IMR-90 (cell line): ENCODE measurements around the gene ENTPD7. TPM values are rescaled to one million over a fixed set of nuclear protein-coding genes. Genes with fewer than 3 reads are reported as not detected.

Experiments
- ATAC-seq: fragments of 200-7000 bp; cut with Tn5 transposase; 2 replicates; pipeline ENCODE4 v1.9.1; 2020; ENCODE audit warnings: low read depth, mild to moderate bottlenecking, moderate library complexity
- BruUV-seq: library from RNA; stranded (reverse); fragments of 400-500 nt; replicated peaks from 2 replicates; lab custom pipeline; 2021; lab: Mats Ljungman, UMichigan
- CTCF ChIA-PET: fragments of 300-600 bp; formaldehyde crosslinking; extraction: SDS; loops from one replicate; lab custom pipeline; 2021; ENCODE audit warnings: antibody characterized with exemption; lab: Yijun Ruan, JAX
- POLR2A ChIA-PET: fragments of 300-600 bp; sonication (Branson Sonifier 250); formaldehyde crosslinking; loops from one replicate; lab custom pipeline; 2022; ENCODE audit warnings: antibody characterized with exemption; ENCODE audit not compliant: unreplicated experiment; lab: Charles Lee
- DNase-seq: peaks from one replicate; pipeline ENCODE4 v3.0.0; 2013
- H2AFZ ChIP-seq: replicated peaks from 2 replicates; pipeline ENCODE3; 2013; ENCODE audit warnings: low read length, mild to moderate bottlenecking; ENCODE audit not compliant: poor library complexity
- H2AK5ac ChIP-seq: 2 replicates; pipeline ENCODE4 v1.6.1; 2013; ENCODE audit warnings: low read depth, low read length, inconsistent platforms
- H2AK9ac ChIP-seq: replicated peaks from 2 replicates; pipeline ENCODE3; 2013; ENCODE audit warnings: mild to moderate bottlenecking, low read depth, low read length, moderate library complexity; ENCODE audit not compliant: poor library complexity
- H2BK120ac ChIP-seq: 2 replicates; pipeline ENCODE4 v1.6.1; 2013; ENCODE audit warnings: low read depth, low read length, inconsistent platforms
- H2BK15ac ChIP-seq: 3 replicates; pipeline ENCODE4 v1.6.1; 2013; ENCODE audit warnings: low read depth, low read length, inconsistent platforms
- H2BK20ac ChIP-seq: 2 replicates; pipeline ENCODE4 v1.6.1; 2013; ENCODE audit warnings: low read depth, mild to moderate bottlenecking, inconsistent platforms, low read length, moderate library complexity
- H2BK5ac ChIP-seq: 2 replicates; pipeline ENCODE4 v1.6.1; 2013; ENCODE audit warnings: mild to moderate bottlenecking, low read depth, low read length, inconsistent platforms; ENCODE audit not compliant: poor library complexity, severe bottlenecking
- H3K14ac ChIP-seq: replicated peaks from 2 replicates; pipeline ENCODE4 v1.6.1; 2013; ENCODE audit warnings: low read depth, low read length, inconsistent platforms
- H3K18ac ChIP-seq: 2 replicates; pipeline ENCODE4 v1.6.1; 2013; ENCODE audit warnings: low read depth, low read length, control low read depth
- H3K23ac ChIP-seq: 2 replicates; pipeline ENCODE4 v1.6.1; 2013; ENCODE audit warnings: low read depth, low read length, inconsistent platforms
- H3K27ac ChIP-seq: 2 replicates; pipeline ENCODE4 v1.5.1; 2013; ENCODE audit warnings: mild to moderate bottlenecking, control low read depth, low read length; ENCODE audit not compliant: insufficient read depth
- H3K27me3 ChIP-seq: 2 replicates; pipeline ENCODE4 v1.6.1; 2013; ENCODE audit warnings: low read length; ENCODE audit not compliant: control insufficient read depth, insufficient read depth
- H3K36me3 ChIP-seq: 2 replicates; pipeline ENCODE4 v1.6.1; 2013; ENCODE audit warnings: low read length, mixed read lengths; ENCODE audit not compliant: control insufficient read depth, insufficient read depth
- H3K4ac ChIP-seq: 2 replicates; pipeline ENCODE4 v1.6.1; 2013; ENCODE audit warnings: low read depth, low read length, inconsistent platforms
- H3K4me1 ChIP-seq: 2 replicates; pipeline ENCODE4 v1.6.1; 2013; ENCODE audit warnings: low read length, mixed read lengths; ENCODE audit not compliant: control insufficient read depth, insufficient read depth
- H3K4me2 ChIP-seq: 2 replicates; pipeline ENCODE4 v1.6.1; 2013; ENCODE audit warnings: low read depth, mild to moderate bottlenecking, control low read depth, low read length, moderate library complexity
- H3K4me3 ChIP-seq: 2 replicates; pipeline ENCODE4 v1.5.1; 2013; ENCODE audit warnings: low read depth, mild to moderate bottlenecking, control low read depth, low read length, moderate library complexity; ENCODE audit not compliant: insufficient read depth
- H3K56ac ChIP-seq: 2 replicates; pipeline ENCODE4 v1.6.1; 2013; ENCODE audit warnings: low read length, inconsistent platforms; ENCODE audit not compliant: insufficient read depth; ENCODE audit errors: extremely low read depth
- H3K79me1 ChIP-seq, 2 experiments: 2 replicates each; pipeline ENCODE4 v1.6.1; 2013; ENCODE audit warnings: low read length in 2 of 2, inconsistent platforms in 1 of 2, low read depth in 1 of 2
- H3K9ac ChIP-seq: 2 replicates; pipeline ENCODE4 v1.6.1; 2013; ENCODE audit warnings: low read depth, low read length, control low read depth
- H3K9me1 ChIP-seq: 2 replicates; pipeline ENCODE4 v1.6.1; 2013; ENCODE audit warnings: low read length, inconsistent platforms; ENCODE audit not compliant: insufficient read depth
- H3K9me3 ChIP-seq: 2 replicates; pipeline ENCODE4 v1.6.1; 2013; ENCODE audit warnings: low read length; ENCODE audit not compliant: control insufficient read depth, insufficient read depth
- H4K20me1 ChIP-seq: 2 replicates; pipeline ENCODE4 v1.6.1; 2013; ENCODE audit warnings: low read length, inconsistent platforms; ENCODE audit not compliant: insufficient read depth
- H4K5ac ChIP-seq: 2 replicates; pipeline ENCODE4 v1.6.1; 2013; ENCODE audit warnings: mild to moderate bottlenecking, low read depth, low read length, control low read depth
- H4K8ac ChIP-seq, 2 experiments: 2 replicates each; pipeline ENCODE4 v1.6.1; 2013; ENCODE audit warnings: low read depth in 2 of 2, low read length in 2 of 2, control low read depth in 1 of 2, inconsistent platforms in 1 of 2
- H4K91ac ChIP-seq: 2 replicates; pipeline ENCODE4 v1.6.1; 2013; ENCODE audit warnings: low read depth, low read length, inconsistent platforms; ENCODE audit not compliant: insufficient read depth
- BHLHE40 ChIP-seq: fragments of 150-350 bp; IDR thresholded peaks from 2 replicates; pipeline ENCODE4 v1.6.1; 2016; ENCODE audit warnings: mild to moderate bottlenecking, low read depth, low read length
- FOS ChIP-seq: fragments of 150-350 bp; IDR thresholded peaks from 2 replicates; pipeline ENCODE4 v1.6.1; 2016; ENCODE audit warnings: low read depth, low read length
- MXI1 ChIP-seq: IDR thresholded peaks from 2 replicates; pipeline ENCODE4 v1.6.1; 2012; ENCODE audit warnings: low read depth, mild to moderate bottlenecking, low read length, moderate library complexity, borderline replicate concordance
- POLR2A ChIP-seq: IDR thresholded peaks from 2 replicates; pipeline ENCODE4 v1.6.1; 2012; ENCODE audit warnings: mild to moderate bottlenecking, low read depth, low read length
- WGBS, 2 experiments: methylation state at CpG; one replicate each; pipeline versions ENCODE4 v1.1.5 to v1.1.7; 2013; ENCODE audit warnings: missing lambda C conversion rate in 2 of 2; ENCODE audit not compliant: insufficient read length in 1 of 2; ENCODE audit errors: extremely low coverage in 2 of 2; 5-methylcytosine and 5-hydroxymethylcytosine counted together
- dilution Hi-C: fragments of 300-500 bp; cut with HindIII; formaldehyde crosslinking; loops from one replicate; pipeline ENCODE4 v1.14.3; 2018; ENCODE audit warnings: low sequenced_read_pairs; ENCODE audit not compliant: unreplicated experiment
- in situ Hi-C: fragments of 300-500 bp; cut with MboI; formaldehyde crosslinking; loops from 3 replicates; pipeline ENCODE4 v1.14.3; 2019; ENCODE audit warnings: low sequenced_read_pairs, inconsistent platforms, mixed read lengths
- intact Hi-C: fragments of 100-400 bp; cut with micrococcal nuclease; formaldehyde crosslinking; loops from 2 replicates; pipeline ENCODE4 v1.10.0; 2022
- polyA plus RNA-seq, 3 experiments: library from polyadenylated mRNA; depleted of rRNA; stranded (reverse); fragments of >200 nt; gene quantifications; 2 replicates each; pipeline ENCODE4 v1.2.3, GENCODE V29; 2012; ENCODE audit warnings: low replicate concordance in 1 of 3
- total RNA-seq: library from RNA; depleted of rRNA; stranded (reverse); fragments of >200 nt; gene quantifications from 2 replicates; pipeline ENCODE4 v1.2.3, GENCODE V29; 2012

The ENTPD7 gene
- total and polyA plus RNA-seq, 2 of the 4 experiments (the other 2 are of a cell fraction), result 8.0 to 23.3 TPM

GRCh38 chr10:99667108-99667751 is 7.9 kb downstream of the ENTPD7 start (continued):
- TF ChIP-seq BHLHE40, result peak; percentile 43; the same call in 1 of the 2 replicates

DNA sequence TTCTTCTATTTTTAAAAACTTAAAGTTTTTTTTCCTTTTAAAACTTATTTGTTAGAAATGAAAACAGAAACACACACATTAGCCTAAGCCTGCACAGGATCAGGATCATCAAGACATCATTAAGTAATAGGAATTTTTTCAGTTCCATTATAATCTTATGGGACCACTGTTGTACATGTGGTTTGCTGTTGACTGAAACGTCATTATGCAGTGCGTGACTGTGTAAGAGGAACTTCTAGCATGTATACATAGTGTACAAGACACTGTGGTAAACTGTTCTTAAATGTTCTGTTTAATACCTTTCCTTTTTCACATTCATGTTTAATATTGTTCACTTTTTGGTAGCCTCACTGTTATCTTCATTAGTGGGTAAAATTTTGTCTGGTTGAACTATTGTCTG is 12.1 kb downstream of the ENTPD7 start:
- no peak overlapping the region for H2BK20ac ChIP-seq
- no TSS peak for BruUV-seq
- no peak overlapping the region for H3K9ac ChIP-seq
- H3K27me3 ChIP-seq, result no peaks in the 10 kb centered on the region
- H3K4ac ChIP-seq, result no peak overlapping the region
- TF ChIP-seq MXI1, result no peak
- no peak for TF ChIP-seq POLR2A
- TF ChIP-seq FOS, result no peak
- H3K4me3 ChIP-seq, result no peak overlapping the region
- POLR2A ChIA-PET, result no interaction called here
- no peak overlapping the region for H4K5ac ChIP-seq
- peaks cover 16 to 18% of the 10 kb centered on the region in 2 experiments; a peak in 3 of 4 replicates for H3K79me1 ChIP-seq
- H3K36me3 ChIP-seq, result peaks cover 6% of the 10 kb centered on the region
- CTCF ChIA-PET, result interaction anchor here (0.5 kb wide), 1 partner anchor 23 kb away, joined by 3 read pairs; no protein-coding TSS in a partner anchor
- no peak overlapping the region for H3K14ac ChIP-seq
- peaks cover 2% of the 10 kb centered on the region for H3K4me1 ChIP-seq
- no peak overlapping the region for H2BK5ac ChIP-seq
- H2BK15ac ChIP-seq, result no peak overlapping the region
- no peak overlapping the region for H3K27ac ChIP-seq
- no peak overlapping the region for H3K4me2 ChIP-seq
- no peak overlapping the region for H3K56ac ChIP-seq
- peak overlapping the region; percentile 72; the same call in 1 of the 2 replicates for H3K18ac ChIP-seq
- no peak overlapping the region for H3K23ac ChIP-seq
- intact Hi-C loops (no loop called here), dilution Hi-C loops (no loop called here), in situ Hi-C loops (no loop called here)
- H3K9me3 ChIP-seq, result no peaks in the 10 kb centered on the region
- H2BK120ac ChIP-seq, result no peak overlapping the region
- DNase-seq (no peak), ATAC-seq (no peak)
- no peak overlapping the region for H2AFZ ChIP-seq
- no peak overlapping the region for H2AK5ac ChIP-seq
- no peak overlapping the region for H4K8ac ChIP-seq
- no CpG with 5 or more reads among the region's 2 CpGs for WGBS, 2 experiments
- peaks cover 4% of the 10 kb centered on the region; the same call in 1 of the 2 replicates for H4K20me1 ChIP-seq
- peaks cover 3% of the 10 kb centered on the region; the same call in 1 of the 2 replicates for H3K9me1 ChIP-seq
- H2AK9ac ChIP-seq, result no peak overlapping the region
- no peak overlapping the region for H4K91ac ChIP-seq
